GM21423 (cell line): Measurements from ENCODE around the gene EMILIN2.

Source experiments
- ATAC-seq: cut with Tn5 transposase; IDR thresholded peaks from one replicate; pipeline ENCODE4 v1.9.1; 2021; ENCODE audit warnings: mild to moderate bottlenecking, moderate library complexity; ENCODE audit not compliant: unreplicated experiment

The EMILIN2 gene

GRCh38 chr18:2872095-2872494 is 25.3 kb downstream of the EMILIN2 start:
- no peak for ATAC-seq

DNA sequence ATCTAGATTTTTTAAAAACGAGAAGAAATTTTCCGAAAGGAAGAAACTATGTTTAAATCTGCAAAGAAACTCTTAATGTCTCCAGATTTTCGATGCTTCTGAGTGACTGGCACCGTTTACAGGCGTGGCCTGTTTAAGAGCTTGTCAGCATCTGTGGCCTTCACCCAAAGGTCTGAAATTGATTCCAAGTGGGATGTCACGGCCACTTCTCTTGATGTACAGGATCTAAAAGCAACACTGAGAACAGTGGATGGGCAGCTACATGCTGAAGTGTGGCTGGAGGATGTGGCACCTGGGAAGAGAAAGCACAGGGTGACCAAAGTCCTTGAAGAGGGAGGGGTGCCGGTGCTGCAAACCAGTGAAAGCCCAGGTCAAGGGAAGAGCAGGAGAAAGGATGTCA is 28.0 kb downstream of the EMILIN2 start:
- ATAC-seq = no peak

- no peak for ATAC-seq
Observed at GRCh38 chr18:2878656-2879330, 32.0 kb downstream of the EMILIN2 start.

- no peak for ATAC-seq
Observed at GRCh38 chr18:2879889-2880288, 33.1 kb downstream of the EMILIN2 start.

- no peak for ATAC-seq
Observed at GRCh38 chr18:2880473-2880872, 33.7 kb downstream of the EMILIN2 start.

DNA sequence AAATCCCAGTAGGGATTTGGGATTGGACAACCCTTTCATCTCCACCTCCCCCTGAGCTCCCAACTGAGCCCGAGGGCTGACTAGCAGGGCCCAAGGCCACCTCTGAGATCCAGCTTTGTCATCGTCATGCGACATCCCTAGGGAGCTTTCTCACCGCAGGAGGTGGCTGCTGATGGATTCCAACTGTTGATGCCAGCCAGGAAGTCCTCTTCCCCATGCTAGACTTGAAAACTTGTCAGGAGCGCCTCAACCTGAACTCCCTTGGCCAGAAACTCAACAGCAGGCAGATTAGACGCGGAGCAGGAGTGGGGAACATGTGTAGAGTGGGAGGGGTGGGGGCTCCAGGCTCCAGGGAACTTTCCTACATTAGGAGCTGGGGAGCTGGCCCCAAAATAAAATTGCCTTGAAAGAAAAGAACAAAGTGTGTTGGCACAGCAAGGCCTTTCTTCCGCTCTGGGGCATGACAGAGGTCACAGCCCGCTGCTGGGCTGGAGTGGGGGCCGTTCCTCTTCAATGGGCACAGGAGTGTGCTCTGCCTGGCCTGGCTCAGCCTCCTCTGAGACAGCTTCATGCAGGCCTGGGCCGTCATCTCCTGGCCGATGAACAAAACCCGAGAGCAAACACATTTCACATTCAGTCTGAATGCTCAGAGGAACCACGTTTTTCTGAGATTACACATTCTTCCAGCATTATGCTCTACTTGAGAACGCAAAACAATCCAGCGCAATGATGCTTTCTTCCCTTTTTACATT is 34.5 kb downstream of the EMILIN2 start:
- ATAC-seq = no peak

DNA sequence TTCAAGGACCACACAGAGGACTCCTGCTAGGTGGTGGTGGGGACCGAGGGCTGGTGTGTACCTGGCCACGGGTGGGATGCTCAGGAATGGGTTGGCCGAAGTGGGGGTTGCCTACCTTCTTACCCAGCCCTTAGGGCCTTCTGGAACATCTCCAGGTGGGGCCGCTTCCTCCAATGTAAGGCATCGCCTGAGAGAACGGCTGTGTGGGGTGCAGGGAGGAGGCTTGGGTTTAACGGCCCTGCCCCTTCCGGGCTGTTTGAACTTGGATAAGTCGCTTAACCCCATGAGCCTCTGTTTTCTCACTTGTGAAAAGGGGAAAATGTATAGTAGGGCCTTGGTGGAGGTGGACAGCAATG is 35.0 kb downstream of the EMILIN2 start:
- ATAC-seq = no peak

GRCh38 chr18:2882201-2882600 is 35.4 kb downstream of the EMILIN2 start:
- ATAC-seq = no peak

- ATAC-seq = peak; percentile 74
Observed at GRCh38 chr18:2883076-2883735, 36.4 kb downstream of the EMILIN2 start.

DNA sequence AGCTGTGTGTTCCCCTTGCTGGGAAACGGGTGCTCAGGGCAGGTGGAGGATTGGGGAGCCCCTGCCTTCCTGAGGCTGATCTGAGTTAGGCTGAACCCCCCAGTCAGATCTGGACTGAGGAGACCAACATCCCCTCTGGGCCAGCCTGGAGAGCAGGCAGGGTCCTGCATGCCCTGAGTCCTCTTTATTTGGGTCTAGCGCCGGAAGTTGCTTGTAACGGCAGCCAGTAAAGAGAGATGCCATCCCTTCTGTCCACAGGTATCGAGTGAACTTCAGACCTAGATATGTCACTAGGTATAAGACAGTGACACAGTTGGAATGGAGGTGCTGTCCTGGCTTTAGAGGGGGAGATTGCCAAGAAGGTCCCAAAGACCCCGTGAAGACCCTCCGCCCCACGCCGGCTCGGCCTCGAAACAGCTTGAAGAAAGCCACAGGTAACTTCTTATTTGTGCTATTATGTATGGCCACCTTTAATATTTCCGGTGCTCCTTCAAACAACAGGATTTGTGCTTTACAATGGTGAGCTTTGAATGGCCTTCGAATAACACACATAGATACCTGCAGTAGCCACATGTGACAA is 38.0 kb downstream of the EMILIN2 start:
- ATAC-seq = no peak

DNA sequence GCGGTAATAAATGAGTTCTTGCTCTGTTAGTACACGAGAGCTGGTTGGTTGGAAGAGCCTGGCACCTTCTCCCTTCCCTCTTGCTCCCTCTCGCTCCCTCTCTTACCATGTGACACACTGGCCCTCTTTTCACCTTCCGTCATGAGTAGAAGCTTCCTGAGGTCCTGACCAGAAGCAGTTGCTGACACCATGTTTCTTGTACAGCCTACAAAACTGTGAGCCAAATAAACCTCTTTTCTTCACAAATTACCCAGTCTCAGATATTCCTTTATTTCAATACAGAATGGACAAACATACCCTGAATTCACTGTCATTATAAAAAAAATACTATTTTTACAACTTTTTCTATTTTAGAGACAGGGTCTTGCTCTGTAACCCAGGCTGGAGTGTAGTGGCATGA is 40.7 kb downstream of the EMILIN2 start:
- ATAC-seq = no peak

- ATAC-seq = no peak
Observed at GRCh38 chr18:2889761-2890192, 43.0 kb downstream of the EMILIN2 start.

DNA sequence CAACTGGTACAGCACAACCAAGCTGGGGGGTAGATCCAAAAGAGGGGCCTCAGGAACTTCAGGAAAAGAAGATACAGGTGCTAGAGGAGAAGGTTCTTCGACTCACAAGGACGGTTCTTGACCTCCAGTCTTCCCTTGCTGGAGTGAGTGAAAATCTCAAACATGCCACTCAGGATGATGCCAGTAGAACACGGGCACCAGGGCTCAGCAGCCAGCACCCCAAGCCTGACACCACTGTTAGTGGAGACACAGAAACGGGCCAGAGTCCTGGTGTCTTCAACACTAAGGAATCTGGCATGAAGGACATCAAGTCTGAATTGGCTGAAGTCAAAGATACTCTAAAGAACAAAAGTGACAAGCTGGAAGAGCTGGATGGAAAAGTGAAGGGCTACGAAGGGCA is 43.8 kb downstream of the EMILIN2 start:
- ATAC-seq = no peak

DNA sequence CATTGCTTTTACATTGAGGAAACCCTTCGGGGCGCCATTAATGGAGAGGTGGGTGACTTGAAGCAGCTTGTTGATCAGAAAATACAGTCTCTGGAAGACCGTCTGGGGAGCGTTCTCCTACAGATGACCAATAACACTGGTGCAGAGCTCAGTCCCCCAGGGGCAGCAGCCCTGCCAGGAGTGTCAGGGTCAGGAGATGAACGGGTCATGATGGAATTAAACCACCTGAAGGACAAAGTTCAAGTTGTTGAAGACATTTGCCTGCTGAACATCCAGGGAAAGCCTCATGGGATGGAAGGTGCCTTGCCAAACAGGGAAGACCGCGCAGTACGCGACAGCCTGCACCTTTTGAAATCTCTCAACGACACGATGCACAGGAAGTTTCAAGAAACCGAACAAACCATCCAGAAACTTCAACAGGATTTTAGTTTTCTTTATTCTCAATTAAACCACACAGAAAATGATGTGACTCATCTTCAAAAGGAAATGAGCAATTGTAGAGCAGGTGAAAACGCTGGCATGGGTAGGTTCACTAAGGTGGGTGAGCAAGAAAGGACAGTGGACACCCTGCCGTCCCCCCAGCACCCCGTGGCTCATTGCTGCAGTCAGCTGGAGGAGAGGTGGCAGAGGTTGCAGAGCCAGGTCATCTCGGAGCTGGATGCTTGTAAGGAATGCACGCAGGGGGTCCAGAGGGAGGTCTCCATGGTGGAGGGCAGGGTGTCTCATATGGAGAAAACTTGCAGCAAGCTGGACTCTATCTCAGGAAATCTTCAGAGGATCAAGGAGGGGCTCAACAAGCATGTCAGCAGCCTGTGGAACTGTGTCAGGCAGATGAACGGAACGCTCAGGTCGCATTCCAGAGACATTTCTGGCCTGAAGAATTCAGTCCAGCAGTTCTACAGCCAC is 45.0 kb downstream of the EMILIN2 start:
- no peak for ATAC-seq

DNA sequence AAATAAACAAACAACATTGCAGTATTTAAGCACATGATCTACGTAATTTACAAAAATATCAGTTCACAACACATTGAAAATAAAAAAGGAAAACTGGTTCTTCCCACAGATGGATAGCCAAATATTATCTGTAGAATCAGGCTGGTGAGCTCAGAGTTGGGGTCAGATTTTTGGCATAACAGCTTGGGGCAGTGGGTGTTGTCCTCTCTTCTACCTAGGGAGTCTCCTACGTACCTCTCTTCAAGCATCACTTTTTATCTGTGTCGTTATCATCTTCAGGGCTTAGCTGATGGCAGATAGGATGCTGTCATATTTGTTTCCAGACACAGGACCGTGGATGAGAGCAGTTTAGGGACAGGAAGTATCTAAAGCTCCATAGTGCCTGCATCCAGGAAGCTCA is 46.2 kb downstream of the EMILIN2 start:
- ATAC-seq = no peak

- ATAC-seq = no peak
Observed at GRCh38 chr18:2893676-2894075, 46.9 kb downstream of the EMILIN2 start.

DNA sequence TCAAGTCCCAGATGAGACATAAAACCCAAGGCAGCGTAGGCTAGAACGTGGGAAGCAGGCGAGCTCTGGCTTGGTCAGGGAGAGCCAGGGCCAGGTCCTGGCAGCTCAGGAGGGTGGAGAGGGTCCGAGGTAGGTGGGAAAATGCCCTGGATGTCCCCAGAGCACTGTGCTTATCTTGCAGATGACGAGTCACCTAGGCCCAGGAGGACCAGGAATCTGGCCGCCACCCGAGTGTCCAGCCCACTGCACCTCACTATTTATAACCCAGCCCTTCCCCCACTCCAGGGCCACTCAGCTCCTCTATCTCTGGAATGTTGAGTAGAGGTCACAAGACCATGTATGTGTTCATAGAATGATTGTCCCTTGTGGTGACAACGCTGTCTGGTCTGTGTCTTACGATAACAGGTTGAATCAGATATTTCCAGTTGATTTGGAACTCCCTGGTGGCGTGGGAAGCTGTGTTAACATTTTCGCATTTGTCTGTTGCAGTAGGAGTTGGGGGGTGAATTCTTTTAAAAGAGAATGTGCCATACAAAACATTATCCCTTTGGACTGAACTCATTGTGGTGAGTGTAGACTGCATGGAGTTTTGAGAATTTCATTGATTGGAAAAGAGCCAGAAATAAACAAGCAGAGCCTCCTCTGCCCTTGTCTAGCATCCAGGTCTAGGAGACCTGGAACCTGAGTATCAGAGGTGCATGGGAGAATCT is 47.5 kb downstream of the EMILIN2 start:
- no peak for ATAC-seq

DNA sequence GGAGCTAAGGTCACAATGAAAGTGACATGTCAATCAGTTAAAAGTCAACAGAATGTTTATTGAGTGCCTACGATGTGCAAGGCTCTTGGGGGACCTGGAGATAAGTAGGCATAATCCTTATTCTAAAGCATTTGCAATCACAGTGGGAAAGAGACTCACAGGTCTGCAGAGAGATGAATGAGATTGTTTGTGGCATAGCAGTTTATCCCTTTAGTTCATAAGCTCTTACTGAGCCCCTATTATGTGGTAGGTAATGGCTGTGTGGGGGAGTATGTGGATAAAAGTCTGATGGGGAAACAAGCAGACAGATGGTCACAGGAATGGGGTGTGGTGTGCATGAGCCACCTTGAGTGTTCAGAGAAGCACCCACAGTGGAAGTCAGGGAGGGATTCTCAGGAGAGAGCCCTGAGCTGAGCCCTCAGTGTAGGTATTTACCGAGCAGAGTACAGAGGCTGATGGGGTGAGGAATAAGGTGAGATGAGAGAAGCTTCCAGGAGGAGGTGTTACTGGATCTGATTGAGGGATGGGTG is 48.1 kb downstream of the EMILIN2 start:
- no peak for ATAC-seq

DNA sequence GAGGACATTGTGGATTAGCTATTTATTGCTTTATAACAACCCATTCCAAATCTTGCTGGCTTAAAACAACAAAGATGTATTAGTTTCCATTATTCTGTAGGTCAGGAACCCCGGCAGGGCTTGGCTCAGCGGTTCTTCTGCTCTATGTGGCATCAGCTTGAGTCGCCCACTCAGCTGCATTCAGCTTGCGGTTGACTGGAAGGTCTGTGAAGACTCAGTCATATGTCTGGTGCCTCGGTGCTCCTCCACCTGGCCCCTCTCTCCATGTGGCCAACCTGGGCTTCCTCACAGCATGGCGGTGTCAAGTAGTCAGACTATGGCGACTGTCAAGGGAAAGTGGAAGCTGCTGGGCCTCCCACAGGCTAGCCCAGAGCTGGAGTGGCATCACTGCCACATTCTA is 48.6 kb downstream of the EMILIN2 start:
- no peak for ATAC-seq

DNA sequence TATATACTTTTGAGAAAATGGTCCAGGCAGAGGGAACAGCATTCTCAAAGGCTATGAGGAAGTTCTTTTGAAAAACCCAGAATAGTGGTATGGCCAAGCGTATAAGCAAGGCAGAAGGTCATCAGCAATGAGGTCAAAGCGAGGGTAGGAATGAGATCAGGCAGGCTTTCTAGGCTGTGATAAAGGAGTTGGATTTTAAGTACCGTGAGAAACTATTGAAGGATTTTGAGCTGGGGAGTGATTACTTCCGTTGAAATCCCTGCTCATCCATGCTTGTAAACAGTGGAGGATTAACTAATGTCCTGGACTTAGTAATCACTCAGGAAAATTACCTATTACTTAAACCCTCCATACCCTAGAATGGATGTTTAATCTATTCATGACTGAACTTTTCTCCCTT is 50.2 kb downstream of the EMILIN2 start:
- ATAC-seq = no peak
